ENCODE data around the gene SLC25A15.
A peak's percentile ranks its signal among the peaks of the same experiment; 100 is the strongest.

SLC25A15 gene

DNA sequence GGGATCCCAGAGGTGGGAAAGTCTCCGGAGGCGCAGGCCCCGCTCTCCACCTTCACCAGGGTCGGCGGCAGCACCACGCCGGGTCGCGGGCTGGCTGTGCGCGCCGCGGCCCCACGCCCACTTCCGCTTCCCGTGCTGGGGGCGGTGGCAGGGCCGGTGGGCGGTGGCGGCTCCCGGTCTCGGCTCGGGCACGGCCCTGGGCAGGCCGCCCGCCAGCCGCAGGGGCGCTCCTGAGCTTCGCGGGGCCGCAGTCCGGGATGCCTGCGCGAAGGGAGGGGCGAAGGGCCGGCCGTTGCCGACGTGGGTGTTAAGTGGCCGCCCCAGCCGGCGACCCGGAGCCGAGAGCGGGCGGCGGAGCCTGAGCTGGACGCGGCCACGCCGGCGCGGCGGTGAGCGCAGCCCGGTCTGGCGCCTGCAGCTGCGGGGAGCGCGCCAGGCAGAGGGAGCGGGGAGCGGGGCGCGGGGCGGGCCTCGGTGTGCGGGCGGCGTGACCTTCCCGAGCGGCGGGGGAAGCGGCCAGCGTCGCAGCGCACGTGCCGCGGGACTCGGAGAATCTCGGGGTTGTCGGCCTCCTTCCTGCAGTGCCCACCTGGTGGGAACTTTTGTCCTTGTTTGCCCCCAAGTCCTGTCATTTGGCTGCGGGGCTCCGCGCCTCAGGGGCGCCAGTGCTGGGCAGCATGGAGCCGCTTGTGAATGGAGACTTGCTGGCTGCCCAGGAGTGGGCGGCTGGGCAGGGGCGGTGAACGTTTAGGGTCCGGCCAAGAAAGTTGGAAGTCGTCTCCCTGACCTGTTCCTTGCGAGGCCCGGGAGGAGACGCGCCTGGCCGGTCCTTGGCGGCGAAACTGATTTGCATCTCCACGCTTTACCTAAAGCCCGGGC, at the start of gene SLC25A15:
Gene SLC25A15 (plus strand): TSS at position 337 of the 879 bp plus-strand sequence. CDS start 3,616 bp downstream, outside the sequence.
- peak within 1 kb of the TSS; percentile 68 to 71 for H3K4me3 ChIP-seq (replicated peaks in 1 of 2; ENCODE audit: low read depth in 2 of 2, low read length in 2 of 2)
- TF ChIP-seq, protein P1, sequence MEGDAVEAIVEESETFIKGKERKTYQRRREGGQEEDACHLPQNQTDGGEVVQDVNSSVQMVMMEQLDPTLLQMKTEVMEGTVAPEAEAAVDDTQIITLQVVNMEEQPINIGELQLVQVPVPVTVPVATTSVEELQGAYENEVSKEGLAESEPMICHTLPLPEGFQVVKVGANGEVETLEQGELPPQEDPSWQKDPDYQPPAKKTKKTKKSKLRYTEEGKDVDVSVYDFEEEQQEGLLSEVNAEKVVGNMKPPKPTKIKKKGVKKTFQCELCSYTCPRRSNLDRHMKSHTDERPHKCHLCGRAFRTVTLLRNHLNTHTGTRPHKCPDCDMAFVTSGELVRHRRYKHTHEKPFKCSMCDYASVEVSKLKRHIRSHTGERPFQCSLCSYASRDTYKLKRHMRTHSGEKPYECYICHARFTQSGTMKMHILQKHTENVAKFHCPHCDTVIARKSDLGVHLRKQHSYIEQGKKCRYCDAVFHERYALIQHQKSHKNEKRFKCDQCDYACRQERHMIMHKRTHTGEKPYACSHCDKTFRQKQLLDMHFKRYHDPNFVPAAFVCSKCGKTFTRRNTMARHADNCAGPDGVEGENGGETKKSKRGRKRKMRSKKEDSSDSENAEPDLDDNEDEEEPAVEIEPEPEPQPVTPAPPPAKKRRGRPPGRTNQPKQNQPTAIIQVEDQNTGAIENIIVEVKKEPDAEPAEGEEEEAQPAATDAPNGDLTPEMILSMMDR (IDR thresholded peaks at IDR 0.05; ENCODE audit: low read depth, low read length) = no peak
- DNase-seq (ENCODE audit: low read depth in 2 of 2) = peak; percentile 70 to 92

DNA sequence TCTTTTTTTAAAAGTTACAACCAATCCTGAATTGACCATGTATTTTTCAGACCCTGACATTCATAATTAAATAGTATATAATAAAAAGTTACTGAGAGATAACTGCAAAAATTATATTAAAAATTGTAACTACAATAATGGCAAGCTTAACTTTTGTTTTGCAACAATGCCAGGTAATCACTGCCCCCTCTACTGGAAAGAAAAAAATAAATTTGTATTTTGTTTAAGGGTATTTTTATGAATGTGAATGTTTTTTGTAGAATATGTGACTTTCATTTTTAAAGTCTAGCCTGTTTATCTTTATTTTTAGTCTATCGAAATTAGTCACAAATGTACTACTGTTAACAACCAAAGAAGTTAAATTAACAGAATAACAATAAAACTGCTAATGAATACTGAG, 40.1 kb upstream of the SLC25A15 start:
- no peak overlapping the region for H3K4me3 ChIP-seq (replicated peaks in 1 of 2; ENCODE audit: low read depth in 2 of 2, low read length in 2 of 2)
- TF ChIP-seq, protein P1 (IDR thresholded peaks at IDR 0.05; ENCODE audit: low read depth, low read length) = no peak
- DNase-seq (ENCODE audit: low read depth in 2 of 2) = peak; percentile 1 to 4

DNA sequence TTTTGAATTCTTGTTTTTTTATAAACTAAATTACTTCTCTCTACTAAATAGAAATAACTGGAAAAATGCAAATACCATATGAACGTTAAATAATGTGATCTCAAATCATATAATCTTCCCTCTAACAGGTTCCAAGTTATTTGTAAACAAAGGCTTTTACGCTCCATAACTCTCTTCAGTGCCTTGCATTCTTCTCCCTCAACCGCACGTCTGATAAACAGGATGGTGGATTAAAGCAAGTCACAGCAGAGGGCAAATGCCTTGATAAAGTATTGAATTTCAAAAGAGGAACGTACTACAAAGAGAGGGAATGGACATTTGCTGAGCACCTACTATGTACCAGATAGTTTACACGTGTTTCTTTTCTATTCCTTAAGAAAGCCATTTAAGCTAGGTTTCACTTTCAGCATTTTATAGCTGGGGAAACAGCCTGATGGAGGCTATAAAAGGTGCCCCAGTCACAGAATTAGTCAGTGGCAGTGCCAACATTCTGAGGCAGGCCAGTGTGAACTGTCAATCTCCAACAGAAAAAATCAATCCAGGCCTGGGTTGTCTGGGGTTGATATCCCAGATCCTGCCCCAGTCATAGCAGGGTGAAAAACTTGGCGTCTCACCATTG, 34.2 kb upstream of the SLC25A15 start:
- TF ChIP-seq, protein P1 (IDR thresholded peaks at IDR 0.05; ENCODE audit: low read depth, low read length) = no peak
- DNase-seq (ENCODE audit: low read depth in 2 of 2) = no peak

DNA sequence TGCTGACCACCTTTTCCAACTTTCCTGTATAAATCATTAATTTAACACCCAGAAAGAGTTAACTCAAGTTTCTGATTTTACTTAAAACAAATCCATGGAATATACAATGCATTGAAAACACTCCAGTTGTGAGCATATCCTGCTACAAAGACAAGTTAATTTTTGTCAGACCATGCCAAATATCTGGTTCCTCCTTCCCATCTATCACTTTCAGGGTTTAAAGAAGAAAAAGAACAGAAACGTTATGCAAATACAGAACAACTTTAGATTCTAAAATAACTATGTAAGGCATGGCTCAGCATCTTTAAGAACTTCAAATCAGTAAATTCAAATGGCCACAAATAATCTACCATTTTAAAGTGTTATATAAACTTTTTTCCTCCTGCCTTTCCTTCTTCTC, 33.4 kb upstream of the SLC25A15 start:
- TF ChIP-seq, protein P1 (IDR thresholded peaks at IDR 0.05; ENCODE audit: low read depth, low read length) = no peak
- H3K4me3 ChIP-seq (replicated peaks in 1 of 2; ENCODE audit: low read depth in 2 of 2, low read length in 2 of 2) = no peak overlapping the region
- DNase-seq (ENCODE audit: low read depth in 2 of 2) = no peak

More for the DNA sequence above, 34.2 kb upstream of the SLC25A15 start:
- H3K4me3 ChIP-seq (replicated peaks in 1 of 2; ENCODE audit: low read depth in 2 of 2, low read length in 2 of 2) = no peak overlapping the region

DNA sequence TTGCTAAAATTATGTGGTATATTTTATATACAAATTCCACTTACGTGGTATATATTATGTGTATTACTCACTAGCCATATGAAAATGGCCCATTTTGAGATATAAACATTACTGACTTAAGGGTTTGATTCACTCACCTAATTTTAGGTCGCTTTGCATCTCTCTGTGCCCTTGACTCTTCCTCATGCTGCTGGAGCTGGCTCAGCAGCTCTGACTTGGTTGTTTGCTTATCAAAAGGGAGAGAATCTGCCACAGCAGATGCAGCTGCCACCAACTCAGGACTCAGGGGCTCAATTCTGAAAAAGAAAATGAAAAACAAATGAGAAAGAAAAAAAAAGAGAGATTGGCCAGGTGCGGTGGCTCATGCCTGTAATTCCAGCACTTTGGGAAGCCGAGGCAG, 30.6 kb upstream of the SLC25A15 start:
- TF ChIP-seq, protein P1 (IDR thresholded peaks at IDR 0.05; ENCODE audit: low read depth, low read length) = no peak
- no peak overlapping the region for H3K4me3 ChIP-seq (replicated peaks in 1 of 2; ENCODE audit: low read depth in 2 of 2, low read length in 2 of 2)
- no peak for DNase-seq (ENCODE audit: low read depth in 2 of 2)

DNA sequence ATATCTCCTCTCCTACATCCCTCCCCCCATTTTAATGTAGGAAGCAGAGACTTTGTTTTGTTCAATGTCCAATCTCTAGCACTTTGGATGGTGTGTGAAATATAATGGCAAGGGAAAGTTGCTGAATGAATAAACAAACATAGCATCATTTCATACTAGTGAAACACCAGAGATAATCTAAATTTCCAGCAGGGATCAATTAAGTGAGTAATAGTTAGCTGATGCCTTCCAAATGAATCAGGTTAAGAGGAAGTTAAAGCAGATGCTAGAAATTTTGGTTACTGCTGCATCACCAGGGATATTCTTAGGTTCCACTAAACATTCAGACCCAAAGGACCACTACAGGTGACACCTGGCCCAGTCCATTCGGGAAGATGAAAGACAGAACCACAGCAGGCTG, 26.6 kb upstream of the SLC25A15 start:
- no peak overlapping the region for H3K4me3 ChIP-seq (replicated peaks in 1 of 2; ENCODE audit: low read depth in 2 of 2, low read length in 2 of 2)
- TF ChIP-seq, protein P1 (IDR thresholded peaks at IDR 0.05; ENCODE audit: low read depth, low read length) = no peak
- DNase-seq (ENCODE audit: low read depth in 2 of 2) = no peak

Measured in cardiac fibroblast (primary cell).